Fibroblast of lung (primary cell): ENCODE measurements around the gene HSD11B1L. TPM values are rescaled to one million over a fixed set of nuclear protein-coding genes. Genes with fewer than 3 reads are reported as not detected.

ENCODE experiments used
- DNase-seq, 2 donors: peaks; one replicate each; pipeline versions ENCODE4 v3.0.0 to v3.0.0-alpha.2; 2010; ENCODE audit warnings: low read depth in 2 of 2
- H2AFZ ChIP-seq: 2 replicates; pipeline ENCODE4 v1.5.1; 2012; ENCODE audit warnings: low read length, control low read depth, inconsistent platforms
- H3K27ac ChIP-seq: 2 replicates; pipeline ENCODE4 v1.5.1; 2011; ENCODE audit warnings: low read length, control low read depth; ENCODE audit not compliant: insufficient read depth
- H3K27me3 ChIP-seq: 2 replicates; pipeline ENCODE4 v1.5.1; 2011; ENCODE audit warnings: mild to moderate bottlenecking, low read length; ENCODE audit not compliant: control insufficient read depth, insufficient read depth
- H3K36me3 ChIP-seq: 2 replicates; pipeline ENCODE4 v1.5.1; 2011; ENCODE audit warnings: low read length; ENCODE audit not compliant: control insufficient read depth, insufficient read depth
- H3K4me1 ChIP-seq: 2 replicates; pipeline ENCODE4 v1.5.1; 2011; ENCODE audit warnings: low read length; ENCODE audit not compliant: control insufficient read depth, insufficient read depth; ENCODE audit errors: extremely low read depth
- H3K4me2 ChIP-seq: 2 replicates; pipeline ENCODE4 v1.5.1; 2011; ENCODE audit warnings: low read length, control low read depth; ENCODE audit not compliant: insufficient read depth; ENCODE audit errors: extremely low read depth
- H3K4me3 ChIP-seq, 4 experiments: fragments of 200-600 bp in 1 of 4; sonication (generic) in 1 of 4; replicated peaks in 1 of 4; 2 replicates each; pipeline ENCODE4 v1.5.1; 2011 to 2016; ENCODE audit warnings: low read length in 4 of 4, low read depth in 3 of 4, mild to moderate bottlenecking in 3 of 4, control low read depth in 2 of 4, inconsistent platforms in 1 of 4, mixed read lengths in 1 of 4; ENCODE audit not compliant: insufficient read depth in 1 of 4; ENCODE audit errors: control extremely low read depth in 1 of 4
- H3K79me2 ChIP-seq: 2 replicates; pipeline ENCODE4 v1.5.1; 2012; ENCODE audit warnings: mild to moderate bottlenecking, low read length, inconsistent platforms; ENCODE audit not compliant: control insufficient read depth, insufficient read depth
- H3K9ac ChIP-seq: 2 replicates; pipeline ENCODE4 v1.5.1; 2011; ENCODE audit warnings: mild to moderate bottlenecking, low read length, control low read depth; ENCODE audit not compliant: insufficient read depth
- H3K9me3 ChIP-seq: 2 replicates; pipeline ENCODE4 v1.5.1; 2012; ENCODE audit warnings: low read depth, low read length; ENCODE audit not compliant: control insufficient read depth, insufficient read depth
- H4K20me1 ChIP-seq: 2 replicates; pipeline ENCODE4 v1.5.1; 2011; ENCODE audit warnings: low read length; ENCODE audit not compliant: control insufficient read depth, insufficient read depth; ENCODE audit errors: extremely low read depth
- EZH2 ChIP-seq: IDR thresholded peaks from 2 replicates; pipeline ENCODE4 v1.5.1; 2012; ENCODE audit warnings: low read length, control low read depth, mild to moderate bottlenecking; ENCODE audit errors: missing control alignments
- polyA plus RNA-seq, 2 donors: library from polyadenylated mRNA; depleted of rRNA in 1 of 2; stranded (reverse) in 1 of 2; unstranded in 1 of 2; fragments of >200 nt; gene quantifications; 2 replicates each; pipeline ENCODE4 v1.2.1, GENCODE V29; 2011 to 2012; ENCODE audit warnings: missing spikeins in 1 of 2
- total RNA-seq: library from RNA; depleted of rRNA; stranded (reverse); fragments of >200 nt; gene quantifications from 2 replicates; pipeline ENCODE4 v1.2.1, GENCODE V29; 2014
- TF ChIP-seq, protein P1 (sequence below), 2 donors: IDR thresholded peaks in 1 of 2; conservative IDR thresholded peaks in 1 of 2; 1 replicate in 1 of 2; 2 replicates in 1 of 2; pipeline ENCODE4 v1.5.1; 2011 to 2012; ENCODE audit warnings: low read length in 2 of 2, control low read depth in 1 of 2, inconsistent platforms in 1 of 2, low read depth in 1 of 2, mild to moderate bottlenecking in 1 of 2

Gene HSD11B1L
- total and polyA plus RNA-seq, 2 donors (not counting 1 experiment from before 2014, with no cell fraction given), result 5.1 to 13.0 TPM

DNA sequence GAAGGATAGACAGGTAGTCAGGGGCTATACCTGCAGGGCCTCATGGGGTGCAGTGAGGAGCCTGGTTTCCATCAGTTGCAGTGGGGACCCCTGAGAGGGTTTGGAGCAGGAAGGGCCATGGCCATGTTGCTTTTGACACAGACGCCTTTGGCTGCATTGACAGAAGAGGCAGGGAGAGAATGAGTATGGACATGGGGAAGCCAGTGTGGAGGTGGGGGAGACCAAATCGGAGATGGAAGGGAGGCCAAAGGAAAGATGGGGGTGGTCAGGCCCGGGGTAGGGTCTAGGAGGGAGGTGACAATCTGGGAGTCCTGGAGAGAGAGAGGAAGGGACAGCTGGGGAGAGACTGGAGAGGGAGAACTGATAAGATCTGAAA, 1.3 kb downstream of the HSD11B1L start:
- H3K36me3 ChIP-seq, result no peaks in the 10 kb centered on the region
- H3K79me2 ChIP-seq, result peaks cover 10% of the 10 kb centered on the region
- no peaks in the 10 kb centered on the region for H4K20me1 ChIP-seq
- H3K4me2 ChIP-seq, result no peak overlapping the region
- H3K4me1 ChIP-seq, result peaks cover 4% of the 10 kb centered on the region
- no peak overlapping the region for H3K9ac ChIP-seq
- TF ChIP-seq, protein P1, sequence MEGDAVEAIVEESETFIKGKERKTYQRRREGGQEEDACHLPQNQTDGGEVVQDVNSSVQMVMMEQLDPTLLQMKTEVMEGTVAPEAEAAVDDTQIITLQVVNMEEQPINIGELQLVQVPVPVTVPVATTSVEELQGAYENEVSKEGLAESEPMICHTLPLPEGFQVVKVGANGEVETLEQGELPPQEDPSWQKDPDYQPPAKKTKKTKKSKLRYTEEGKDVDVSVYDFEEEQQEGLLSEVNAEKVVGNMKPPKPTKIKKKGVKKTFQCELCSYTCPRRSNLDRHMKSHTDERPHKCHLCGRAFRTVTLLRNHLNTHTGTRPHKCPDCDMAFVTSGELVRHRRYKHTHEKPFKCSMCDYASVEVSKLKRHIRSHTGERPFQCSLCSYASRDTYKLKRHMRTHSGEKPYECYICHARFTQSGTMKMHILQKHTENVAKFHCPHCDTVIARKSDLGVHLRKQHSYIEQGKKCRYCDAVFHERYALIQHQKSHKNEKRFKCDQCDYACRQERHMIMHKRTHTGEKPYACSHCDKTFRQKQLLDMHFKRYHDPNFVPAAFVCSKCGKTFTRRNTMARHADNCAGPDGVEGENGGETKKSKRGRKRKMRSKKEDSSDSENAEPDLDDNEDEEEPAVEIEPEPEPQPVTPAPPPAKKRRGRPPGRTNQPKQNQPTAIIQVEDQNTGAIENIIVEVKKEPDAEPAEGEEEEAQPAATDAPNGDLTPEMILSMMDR (conservative IDR thresholded peaks at IDR 0.05 in 1 of 2, IDR thresholded peaks at IDR 0.05 in 1 of 2; ENCODE audit: low read depth in 1 of 2, low read length in 2 of 2), result no peak
- TF ChIP-seq EZH2, result no peak
- H2AFZ ChIP-seq, result no peak overlapping the region
- peaks cover 3% of the 10 kb centered on the region for H3K27me3 ChIP-seq
- H3K27ac ChIP-seq, result no peak overlapping the region
- H3K9me3 ChIP-seq, result no peaks in the 10 kb centered on the region
- DNase-seq, result no peak
- H3K4me3 ChIP-seq, result no peak overlapping the region

DNA sequence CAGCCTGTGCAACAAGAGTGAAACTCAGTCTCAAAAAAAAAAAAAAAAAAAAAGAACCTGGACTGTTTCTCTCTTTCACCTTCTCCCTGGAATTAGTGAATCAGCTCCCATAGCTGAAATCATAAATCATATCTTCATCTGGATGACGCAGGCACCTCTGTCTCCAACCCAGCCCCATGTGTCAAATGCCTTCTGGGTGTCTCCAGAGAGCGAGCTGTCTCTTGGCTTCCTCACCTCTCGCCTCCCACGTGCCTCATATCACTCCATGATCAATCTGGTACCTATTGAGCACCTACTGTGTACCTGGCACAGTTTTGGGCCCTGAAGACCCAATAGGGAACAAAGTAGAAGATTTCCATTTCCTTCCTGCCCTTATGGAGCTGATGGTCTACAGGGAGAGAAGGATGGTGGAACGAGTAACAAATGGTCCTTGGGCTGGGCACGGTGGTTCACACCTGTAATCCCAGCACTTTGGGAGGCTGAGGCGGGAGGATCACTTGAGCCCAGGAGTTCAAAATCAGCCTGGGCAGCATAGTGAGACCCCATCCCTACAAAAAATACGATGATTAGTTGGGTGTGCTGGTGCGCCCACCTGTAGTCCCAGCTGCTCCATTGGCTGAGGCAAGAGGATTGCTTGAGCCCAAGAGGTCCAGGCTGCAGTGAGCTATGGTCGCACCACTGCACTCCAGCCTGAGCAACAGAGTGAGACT, 2.5 kb downstream of the HSD11B1L start:
- H3K4me3 ChIP-seq, result no peak overlapping the region
- H3K27ac ChIP-seq, result no peak overlapping the region
- no peak for DNase-seq
- no peak overlapping the region for H2AFZ ChIP-seq
- TF ChIP-seq EZH2, result no peak
- TF ChIP-seq, protein P1 (conservative IDR thresholded peaks at IDR 0.05 in 1 of 2, IDR thresholded peaks at IDR 0.05 in 1 of 2; ENCODE audit: low read depth in 1 of 2, low read length in 2 of 2), result no peak
- H3K4me2 ChIP-seq, result no peak overlapping the region
- H3K9ac ChIP-seq, result no peak overlapping the region
- no peaks in the 10 kb centered on the region for H4K20me1 ChIP-seq
- H3K27me3 ChIP-seq, result peaks cover 3% of the 10 kb centered on the region
- no peaks in the 10 kb centered on the region for H3K9me3 ChIP-seq
- H3K36me3 ChIP-seq, result no peaks in the 10 kb centered on the region
- H3K79me2 ChIP-seq, result peaks cover 10% of the 10 kb centered on the region
- H3K4me1 ChIP-seq, result peaks cover 4% of the 10 kb centered on the region

DNA sequence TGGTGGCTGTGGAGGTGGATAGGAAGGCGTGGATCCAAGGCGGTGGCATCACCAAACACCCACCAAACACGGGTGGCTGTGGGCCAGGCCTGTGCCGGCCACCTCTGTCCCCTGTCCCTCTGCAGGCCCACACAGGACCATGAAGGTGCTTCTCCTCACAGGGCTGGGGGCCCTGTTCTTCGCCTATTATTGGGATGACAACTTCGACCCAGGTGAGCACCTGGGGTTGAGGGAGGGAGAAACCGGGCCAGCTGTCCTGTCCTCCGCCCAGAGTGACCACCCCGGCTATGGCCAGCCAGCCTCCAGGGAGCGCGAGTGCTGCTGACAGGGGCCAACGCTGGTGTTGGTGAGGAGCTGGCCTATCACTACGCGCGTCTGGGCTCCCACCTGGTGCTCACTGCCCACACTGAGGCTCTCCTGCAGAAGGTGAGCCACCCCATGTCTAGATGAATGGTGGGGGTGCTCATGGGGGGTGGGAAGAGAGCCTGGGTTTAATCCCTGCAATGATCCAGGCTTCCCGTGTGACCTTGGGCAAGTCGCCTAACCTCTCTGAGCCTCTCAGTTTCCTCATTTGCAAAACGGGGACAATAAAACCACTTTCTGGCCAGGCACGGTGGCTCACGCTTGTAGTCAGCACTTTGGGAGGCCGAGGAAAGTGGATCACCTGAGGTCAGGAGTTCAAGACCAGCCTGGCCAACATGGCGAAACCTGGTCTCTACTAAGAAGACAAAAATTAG, 4.0 kb downstream of the HSD11B1L start:
- DNase-seq, result no peak
- H3K27ac ChIP-seq, result no peak overlapping the region
- no peak overlapping the region for H2AFZ ChIP-seq
- peaks cover 2% of the 10 kb centered on the region for H3K79me2 ChIP-seq
- H3K36me3 ChIP-seq, result no peaks in the 10 kb centered on the region
- TF ChIP-seq EZH2, result no peak
- TF ChIP-seq, protein P1 (conservative IDR thresholded peaks at IDR 0.05 in 1 of 2, IDR thresholded peaks at IDR 0.05 in 1 of 2; ENCODE audit: low read depth in 1 of 2, low read length in 2 of 2), result no peak
- H3K4me2 ChIP-seq, result no peak overlapping the region
- H3K9ac ChIP-seq, result no peak overlapping the region
- H4K20me1 ChIP-seq, result no peaks in the 10 kb centered on the region
- H3K4me1 ChIP-seq, result no peaks in the 10 kb centered on the region
- no peaks in the 10 kb centered on the region for H3K9me3 ChIP-seq
- H3K4me3 ChIP-seq, result no peak overlapping the region
- H3K27me3 ChIP-seq, result peaks cover 3% of the 10 kb centered on the region
